Large intestine (tissue), 3 donors: ENCODE data around the gene NR2E1. TPM values are rescaled to one million over a fixed set of nuclear protein-coding genes. Genes with fewer than 3 reads are reported as not detected.
A peak's percentile ranks its signal among the peaks of the same experiment; 100 is the strongest.

Source experiments
- DNase-seq, 2 donors: peaks; one replicate each; pipeline versions ENCODE4 v3.0.0 to v3.0.0-alpha.2; 2013
- H3K27ac ChIP-seq: one replicate; pipeline ENCODE4 v1.5.1; 2013; ENCODE audit warnings: low read length
- H3K27me3 ChIP-seq: 2 replicates; pipeline ENCODE4 v1.6.1; 2013; ENCODE audit warnings: low read length; ENCODE audit not compliant: control insufficient read depth, insufficient read depth
- H3K36me3 ChIP-seq: 2 replicates; pipeline ENCODE4 v1.6.1; 2013; ENCODE audit warnings: low read length; ENCODE audit not compliant: control insufficient read depth, insufficient read depth
- H3K4me1 ChIP-seq: one replicate; pipeline ENCODE4 v1.6.1; 2013; ENCODE audit warnings: low read length; ENCODE audit not compliant: control insufficient read depth, insufficient read depth
- H3K4me3 ChIP-seq: one replicate; pipeline ENCODE4 v1.5.1; 2013; ENCODE audit warnings: low read length
- H3K9me3 ChIP-seq: one replicate; pipeline ENCODE4 v1.6.1; 2013; ENCODE audit warnings: mild to moderate bottlenecking, low read depth, low read length, moderate library complexity; ENCODE audit not compliant: control insufficient read depth
- WGBS: methylation state at CpG from one replicate; pipeline ENCODE4 v1.1.5; 2013; ENCODE audit warnings: low lambda C conversion rate; ENCODE audit not compliant: insufficient coverage; 5-methylcytosine and 5-hydroxymethylcytosine counted together
- polyA plus RNA-seq: library from polyadenylated mRNA; unstranded; fragments of 120-200 nt; gene quantifications from one replicate; pipeline ENCODE4 v1.2.1, GENCODE V29; 2013

The NR2E1 gene
- polyA plus RNA-seq, 1 donor = not detected

- H3K36me3 ChIP-seq = peaks cover 47% of the 10 kb centered on the region
- no peaks in the 10 kb centered on the region for H3K4me1 ChIP-seq
- H3K27ac ChIP-seq = no peak overlapping the region
- WGBS = 100% methylated on average over 1 of the region's 2 CpGs
- H3K4me3 ChIP-seq = no peak overlapping the region
- no peaks in the 10 kb centered on the region for H3K27me3 ChIP-seq
- DNase-seq = no peak
- no peaks in the 10 kb centered on the region for H3K9me3 ChIP-seq
These were observed 44.7 kb downstream of the NR2E1 start for GRCh38 chr6:108210556-108210955.

- DNase-seq = no peak
- Histone ChIP-seq H3K9me3 (no peaks in the 10 kb centered on the region), H3K27ac (no peak overlapping the region), H3K4me1 (no peaks in the 10 kb centered on the region), H3K36me3 (peaks cover 44% of the 10 kb centered on the region), H3K4me3 (no peak overlapping the region), H3K27me3 (no peaks in the 10 kb centered on the region)
- 57% methylated on average over 1 of the region's 2 CpGs for WGBS
These were observed 45.8 kb downstream of the NR2E1 start for GRCh38 chr6:108211671-108212070.

GRCh38 chr6:108222064-108222463 lies 56.2 kb downstream of the NR2E1 start:
- 100% methylated on average over 1 of the region's 2 CpGs for WGBS
- H3K9me3 ChIP-seq = no peaks in the 10 kb centered on the region
- H3K36me3 ChIP-seq = peaks cover 35% of the 10 kb centered on the region
- no peak for DNase-seq
- no peak overlapping the region for H3K4me3 ChIP-seq
- no peaks in the 10 kb centered on the region for H3K4me1 ChIP-seq
- no peaks in the 10 kb centered on the region for H3K27me3 ChIP-seq
- no peak overlapping the region for H3K27ac ChIP-seq

- H3K27me3 ChIP-seq = no peaks in the 10 kb centered on the region
- H3K4me3 ChIP-seq = no peak overlapping the region
- peaks cover 33% of the 10 kb centered on the region for H3K36me3 ChIP-seq
- no peaks in the 10 kb centered on the region for H3K4me1 ChIP-seq
- H3K27ac ChIP-seq = no peak overlapping the region
- no peaks in the 10 kb centered on the region for H3K9me3 ChIP-seq
- no CpG with 5 or more reads among the region's 1 CpG for WGBS
- no peak for DNase-seq
These were observed 56.7 kb downstream of the NR2E1 start for GRCh38 chr6:108222504-108222903.

GRCh38 chr6:108227290-108227689 lies 61.5 kb downstream of the NR2E1 start:
- peak in 1 of 2 donors; percentile 14 for DNase-seq
- Histone ChIP-seq H3K36me3 (peaks cover 19% of the 10 kb centered on the region), H3K4me3 (no peak overlapping the region), H3K27me3 (no peaks in the 10 kb centered on the region), H3K9me3 (no peaks in the 10 kb centered on the region), H3K27ac (no peak overlapping the region), H3K4me1 (no peaks in the 10 kb centered on the region)
- 92% methylated on average over 2 of the region's 3 CpGs for WGBS

- H3K4me3 ChIP-seq = no peak overlapping the region
- peaks cover 17% of the 10 kb centered on the region for H3K36me3 ChIP-seq
- no peak overlapping the region for H3K27ac ChIP-seq
- no peak for DNase-seq
- no peaks in the 10 kb centered on the region for H3K9me3 ChIP-seq
- WGBS = 100% methylated on average over 4 of the region's 8 CpGs
- H3K4me1 ChIP-seq = no peaks in the 10 kb centered on the region
- H3K27me3 ChIP-seq = no peaks in the 10 kb centered on the region
These were observed 62.6 kb downstream of the NR2E1 start for GRCh38 chr6:108228416-108228815.

- no peaks in the 10 kb centered on the region for H3K27me3 ChIP-seq
- no peak overlapping the region for H3K27ac ChIP-seq
- H3K36me3 ChIP-seq = peaks cover 30% of the 10 kb centered on the region
- no peak overlapping the region for H3K4me3 ChIP-seq
- H3K9me3 ChIP-seq = no peaks in the 10 kb centered on the region
- no CpG with 5 or more reads among the region's 4 CpGs for WGBS
- no peaks in the 10 kb centered on the region for H3K4me1 ChIP-seq
- no peak for DNase-seq
These were observed 69.3 kb downstream of the NR2E1 start for GRCh38 chr6:108235127-108235526.

- no peak for DNase-seq
These were observed 71.0 kb downstream of the NR2E1 start for GRCh38 chr6:108236791-108237190.

GRCh38 chr6:108238322-108238721 lies 72.5 kb downstream of the NR2E1 start:
- Histone ChIP-seq H3K27me3 (no peaks in the 10 kb centered on the region), H3K9me3 (no peaks in the 10 kb centered on the region), H3K4me1 (no peaks in the 10 kb centered on the region), H3K4me3 (no peak overlapping the region), H3K27ac (no peak overlapping the region), H3K36me3 (peaks cover 37% of the 10 kb centered on the region)
- no CpG with 5 or more reads among the region's 4 CpGs for WGBS
- no peak for DNase-seq

More at GRCh38 chr6:108236791-108237190, 71.0 kb downstream of the NR2E1 start:
- no peaks in the 10 kb centered on the region for H3K27me3 ChIP-seq
- no peaks in the 10 kb centered on the region for H3K4me1 ChIP-seq
- no CpG with 5 or more reads among the region's 2 CpGs for WGBS
- H3K36me3 ChIP-seq = peaks cover 33% of the 10 kb centered on the region
- H3K4me3 ChIP-seq = no peak overlapping the region
- H3K27ac ChIP-seq = no peak overlapping the region
- H3K9me3 ChIP-seq = no peaks in the 10 kb centered on the region
